Measurements from ENCODE around the gene SLC16A10.

DNA sequence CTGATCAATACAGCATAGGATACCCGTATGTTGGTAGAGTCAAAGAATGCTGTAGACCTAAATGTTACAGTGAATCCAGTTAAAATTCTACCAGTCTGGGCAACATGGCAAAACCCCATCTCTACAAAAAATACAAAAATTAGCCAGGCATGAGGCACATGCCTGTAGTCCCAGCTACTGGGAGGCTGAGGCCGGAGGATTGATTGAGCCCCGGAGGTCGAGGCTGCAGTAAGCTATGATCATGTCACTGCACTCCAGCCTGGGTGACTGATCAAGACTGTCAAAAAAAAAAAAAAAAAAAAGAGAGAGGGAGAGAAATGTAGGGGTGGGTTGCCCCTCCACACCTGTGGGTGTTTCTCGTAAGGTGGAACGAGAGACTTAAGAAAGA lies 167.5 kb downstream of the SLC16A10 start:
- no peak for TF ChIP-seq CTCF (IDR thresholded peaks at IDR 0.05)
- TF ChIP-seq POLR2A (IDR thresholded peaks at IDR 0.05) = no peak
